GM23338 (cell line): ENCODE data around the gene CWC27. TPM values are rescaled to one million over a fixed set of nuclear protein-coding genes. Genes with fewer than 3 reads are reported as not detected.

Experiments
- ATAC-seq: fragments of 200-7000 bp; cut with Tn5 transposase; 3 replicates; pipeline ENCODE4 v1.9.1; 2020
- DNase-seq: peaks from one replicate; pipeline ENCODE4 v3.0.0-alpha.2; 2015; ENCODE audit warnings: low spot score
- H2AFZ ChIP-seq: fragments of 200-600 bp; sonication (generic); 2 replicates; pipeline ENCODE4 v1.8.0; 2016; ENCODE audit warnings: antibody characterized with exemption, mild to moderate bottlenecking, moderate library complexity
- H3F3A ChIP-seq: fragments of 200-600 bp; sonication (generic); replicated peaks from 2 replicates; pipeline ENCODE4 v1.8.0; 2017; ENCODE audit warnings: antibody characterized with exemption, mixed run types, low read depth
- H3K27ac ChIP-seq: fragments of 200-600 bp; sonication (generic); 2 replicates; pipeline ENCODE4 v1.6.1; 2016; ENCODE audit warnings: low read depth
- H3K27me3 ChIP-seq: fragments of 200-600 bp; sonication (generic); 2 replicates; pipeline ENCODE4 v1.8.0; 2016; ENCODE audit warnings: mild to moderate bottlenecking, mixed run types, moderate library complexity; ENCODE audit not compliant: insufficient read depth
- H3K36me3 ChIP-seq: fragments of 200-600 bp; sonication (generic); 2 replicates; pipeline ENCODE4 v1.8.0; 2016; ENCODE audit warnings: mild to moderate bottlenecking; ENCODE audit not compliant: insufficient read depth
- H3K4me1 ChIP-seq: fragments of 200-600 bp; sonication (generic); 2 replicates; pipeline ENCODE4 v1.8.0; 2016; ENCODE audit warnings: mild to moderate bottlenecking, moderate library complexity; ENCODE audit not compliant: insufficient read depth
- H3K4me2 ChIP-seq: fragments of 200-600 bp; sonication (generic); 2 replicates; pipeline ENCODE4 v1.7.1; 2017; ENCODE audit warnings: mixed run types
- H3K4me3 ChIP-seq: fragments of 200-600 bp; sonication (generic); 2 replicates; pipeline ENCODE4 v1.6.1; 2016; ENCODE audit warnings: mixed run types
- H3K79me2 ChIP-seq: fragments of 200-600 bp; sonication (generic); replicated peaks from 2 replicates; pipeline ENCODE4 v1.8.0; 2017; ENCODE audit warnings: mild to moderate bottlenecking; ENCODE audit not compliant: insufficient read depth
- H3K9me2 ChIP-seq: fragments of 200-600 bp; sonication (generic); 2 replicates; pipeline ENCODE4 v1.8.0; 2017; ENCODE audit not compliant: insufficient read depth
- H4K20me1 ChIP-seq: fragments of 200-600 bp; sonication (generic); replicated peaks from 2 replicates; pipeline ENCODE4 v1.8.0; 2017; ENCODE audit warnings: mild to moderate bottlenecking; ENCODE audit not compliant: insufficient read depth
- H3K27ac Mint-ChIP-seq: 2 replicates; pipeline ENCODE4 v1.8.0; 2020; ENCODE audit warnings: inconsistent platforms, mild to moderate bottlenecking, moderate library complexity, mixed read lengths
- H3K27me3 Mint-ChIP-seq: 3 replicates; pipeline ENCODE4 v1.8.0; 2022; ENCODE audit warnings: low read depth, mild to moderate bottlenecking, moderate library complexity, mixed read lengths, inconsistent platforms; ENCODE audit not compliant: insufficient read depth, poor library complexity
- H3K36me3 Mint-ChIP-seq: 3 replicates; pipeline ENCODE4 v1.8.0; 2021; ENCODE audit warnings: low read depth, mild to moderate bottlenecking, inconsistent platforms, moderate library complexity, mixed read lengths
- H3K4me1 Mint-ChIP-seq: 3 replicates; pipeline ENCODE4 v1.8.0; 2020; ENCODE audit warnings: mild to moderate bottlenecking, inconsistent platforms, mixed read lengths
- H3K4me3 Mint-ChIP-seq: 3 replicates; pipeline ENCODE4 v1.8.0; 2021; ENCODE audit warnings: moderate library complexity, mild to moderate bottlenecking, inconsistent platforms, mixed read lengths
- H3K9me3 Mint-ChIP-seq: 3 replicates; pipeline ENCODE4 v1.8.0; 2020; ENCODE audit warnings: moderate library complexity, mild to moderate bottlenecking, inconsistent platforms, mixed read lengths
- CREB1 ChIP-seq: fragments of 250-450 bp; sonication (Bioruptor Pico); IDR thresholded peaks from 2 replicates; pipeline ENCODE4 v1.5.0; 2020; ENCODE audit warnings: low read depth, mild to moderate bottlenecking, moderate library complexity
- EZH2phosphoT487 ChIP-seq: fragments of 200-600 bp; sonication (generic); IDR thresholded peaks from one replicate; pipeline ENCODE4 v1.8.1; 2018; ENCODE audit warnings: antibody characterized with exemption; ENCODE audit not compliant: unreplicated experiment
- JUNB ChIP-seq: IDR thresholded peaks from one replicate; pipeline ENCODE4 v1.6.1; 2016; ENCODE audit warnings: antibody characterized with exemption; ENCODE audit not compliant: unreplicated experiment
- NANOG ChIP-seq: IDR thresholded peaks from 2 replicates; pipeline ENCODE4 v1.6.1; 2016; ENCODE audit warnings: antibody characterized with exemption, borderline replicate concordance
- POLR2AphosphoS5 ChIP-seq: IDR thresholded peaks from 2 replicates; pipeline ENCODE4 v1.6.1; 2016; ENCODE audit warnings: antibody characterized with exemption, low read depth
- STAT1 ChIP-seq: IDR thresholded peaks from one replicate; pipeline ENCODE4 v1.6.1; 2016; ENCODE audit warnings: antibody characterized with exemption; ENCODE audit not compliant: unreplicated experiment
- ZNF331 ChIP-seq: fragments of 250-450 bp; sonication (Bioruptor Pico); IDR thresholded peaks from 2 replicates; pipeline ENCODE4 v1.5.0; 2020; ENCODE audit warnings: low read depth, mild to moderate bottlenecking, moderate library complexity
- polyA plus RNA-seq: library from polyadenylated mRNA; unstranded; fragments of >200 nt; fragmentation: Nextera tagmentation; extraction: Ambion mirVana; gene quantifications from 2 replicates; pipeline ENCODE4 v1.2.1, GENCODE V29; 2016
- total RNA-seq: library from RNA; depleted of rRNA; stranded (reverse); fragments of >200 nt; shearing (Covaris generic); gene quantifications from 2 replicates; pipeline ENCODE4 v1.2.3, GENCODE V29; 2014
- TF ChIP-seq, protein P1 (sequence below): IDR thresholded peaks from 2 replicates; pipeline ENCODE4 v1.6.1; 2016; ENCODE audit warnings: antibody characterized with exemption
- TF ChIP-seq, protein P2 (sequence below): IDR thresholded peaks from one replicate; pipeline ENCODE4 v1.6.1; 2018; ENCODE audit warnings: antibody characterized with exemption; ENCODE audit not compliant: unreplicated experiment
- TF ChIP-seq, protein P3 (sequence below): fragments of 250-450 bp; sonication (Bioruptor Pico); IDR thresholded peaks from 2 replicates; pipeline ENCODE4 v1.5.0; 2020; ENCODE audit warnings: mild to moderate bottlenecking, moderate library complexity

Gene CWC27
- total and polyA plus RNA-seq, 2 experiments from 2014 or later, result 27.7 to 115 TPM

DNA sequence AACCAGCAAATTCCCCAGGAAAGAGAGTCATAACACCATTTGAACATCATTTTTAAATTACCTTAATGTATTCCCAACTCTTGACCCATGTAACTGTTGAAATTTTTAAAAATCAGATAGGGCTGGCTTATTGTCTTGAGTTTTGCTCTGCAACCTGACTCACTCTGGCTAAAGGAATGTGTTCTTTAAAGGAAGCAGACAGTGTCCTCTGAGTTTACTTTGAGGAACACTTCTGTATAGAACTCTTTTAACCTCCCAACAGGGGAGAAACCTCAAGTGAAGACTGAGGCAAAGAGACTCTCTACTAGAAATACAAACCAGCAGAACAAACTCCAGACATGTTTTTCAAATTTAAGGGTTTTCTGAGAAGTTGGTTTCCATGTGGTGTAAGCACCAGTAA, 248.9 kb downstream of the CWC27 start (continued):
- TF ChIP-seq STAT1 (no peak), ZNF331 (no peak), NANOG (no peak), EZH2phosphoT487 (no peak)
- TF ChIP-seq, protein P1, sequence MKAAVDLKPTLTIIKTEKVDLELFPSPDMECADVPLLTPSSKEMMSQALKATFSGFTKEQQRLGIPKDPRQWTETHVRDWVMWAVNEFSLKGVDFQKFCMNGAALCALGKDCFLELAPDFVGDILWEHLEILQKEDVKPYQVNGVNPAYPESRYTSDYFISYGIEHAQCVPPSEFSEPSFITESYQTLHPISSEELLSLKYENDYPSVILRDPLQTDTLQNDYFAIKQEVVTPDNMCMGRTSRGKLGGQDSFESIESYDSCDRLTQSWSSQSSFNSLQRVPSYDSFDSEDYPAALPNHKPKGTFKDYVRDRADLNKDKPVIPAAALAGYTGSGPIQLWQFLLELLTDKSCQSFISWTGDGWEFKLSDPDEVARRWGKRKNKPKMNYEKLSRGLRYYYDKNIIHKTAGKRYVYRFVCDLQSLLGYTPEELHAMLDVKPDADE, result no peak
- TF ChIP-seq, protein P2, sequence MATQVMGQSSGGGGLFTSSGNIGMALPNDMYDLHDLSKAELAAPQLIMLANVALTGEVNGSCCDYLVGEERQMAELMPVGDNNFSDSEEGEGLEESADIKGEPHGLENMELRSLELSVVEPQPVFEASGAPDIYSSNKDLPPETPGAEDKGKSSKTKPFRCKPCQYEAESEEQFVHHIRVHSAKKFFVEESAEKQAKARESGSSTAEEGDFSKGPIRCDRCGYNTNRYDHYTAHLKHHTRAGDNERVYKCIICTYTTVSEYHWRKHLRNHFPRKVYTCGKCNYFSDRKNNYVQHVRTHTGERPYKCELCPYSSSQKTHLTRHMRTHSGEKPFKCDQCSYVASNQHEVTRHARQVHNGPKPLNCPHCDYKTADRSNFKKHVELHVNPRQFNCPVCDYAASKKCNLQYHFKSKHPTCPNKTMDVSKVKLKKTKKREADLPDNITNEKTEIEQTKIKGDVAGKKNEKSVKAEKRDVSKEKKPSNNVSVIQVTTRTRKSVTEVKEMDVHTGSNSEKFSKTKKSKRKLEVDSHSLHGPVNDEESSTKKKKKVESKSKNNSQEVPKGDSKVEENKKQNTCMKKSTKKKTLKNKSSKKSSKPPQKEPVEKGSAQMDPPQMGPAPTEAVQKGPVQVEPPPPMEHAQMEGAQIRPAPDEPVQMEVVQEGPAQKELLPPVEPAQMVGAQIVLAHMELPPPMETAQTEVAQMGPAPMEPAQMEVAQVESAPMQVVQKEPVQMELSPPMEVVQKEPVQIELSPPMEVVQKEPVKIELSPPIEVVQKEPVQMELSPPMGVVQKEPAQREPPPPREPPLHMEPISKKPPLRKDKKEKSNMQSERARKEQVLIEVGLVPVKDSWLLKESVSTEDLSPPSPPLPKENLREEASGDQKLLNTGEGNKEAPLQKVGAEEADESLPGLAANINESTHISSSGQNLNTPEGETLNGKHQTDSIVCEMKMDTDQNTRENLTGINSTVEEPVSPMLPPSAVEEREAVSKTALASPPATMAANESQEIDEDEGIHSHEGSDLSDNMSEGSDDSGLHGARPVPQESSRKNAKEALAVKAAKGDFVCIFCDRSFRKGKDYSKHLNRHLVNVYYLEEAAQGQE, result no peak

DNA sequence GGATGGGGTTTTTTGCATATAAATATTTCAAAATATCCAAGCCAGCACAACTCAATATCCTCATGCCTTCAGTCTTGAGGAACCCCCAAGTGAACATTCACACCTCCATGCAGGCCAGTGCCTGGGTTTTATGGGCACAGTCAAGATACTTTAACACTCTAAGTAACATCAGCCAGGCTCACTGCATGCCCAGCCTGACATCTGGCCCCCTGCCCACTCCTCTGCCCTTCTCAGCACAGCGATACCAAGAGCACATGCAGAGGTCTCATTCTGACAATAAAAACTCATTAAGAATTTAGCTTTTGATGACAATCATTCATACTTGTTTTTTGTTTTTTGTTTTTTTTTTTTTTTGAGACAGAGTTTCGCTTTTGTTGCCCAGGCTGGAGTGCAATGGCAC, 250.0 kb downstream of the CWC27 start:
- no peak overlapping the region for H3K4me2 ChIP-seq
- no peaks in the 10 kb centered on the region for H3K27me3 ChIP-seq
- Mint-ChIP-seq H3K27ac (no peak overlapping the region), H3K4me3 (no peak overlapping the region), H3K9me3 (no peaks in the 10 kb centered on the region), H3K27me3 (no peaks in the 10 kb centered on the region), H3K4me1 (no peaks in the 10 kb centered on the region; the same call in 2 of the 3 replicates), H3K36me3 (no peaks in the 10 kb centered on the region)
- ATAC-seq (no peak), DNase-seq (no peak)
- H3K4me3 ChIP-seq, result no peak overlapping the region
- H3K9me2 ChIP-seq, result no peaks in the 10 kb centered on the region
- no peak overlapping the region for H3K27ac ChIP-seq
- no peaks in the 10 kb centered on the region for H3K36me3 ChIP-seq
- no peaks in the 10 kb centered on the region for H4K20me1 ChIP-seq
- no peaks in the 10 kb centered on the region for H3K79me2 ChIP-seq
- H3K4me1 ChIP-seq, result no peaks in the 10 kb centered on the region; the same call in 1 of the 2 replicates
- H2AFZ ChIP-seq, result no peak overlapping the region
- H3F3A ChIP-seq, result no peaks in the 10 kb centered on the region
- TF ChIP-seq POLR2AphosphoS5 (no peak), CREB1 (CRISPR knock-in tag) (no peak), JUNB (no peak), EZH2phosphoT487 (no peak)
- TF ChIP-seq, protein P1, result no peak
- TF ChIP-seq, protein P2, result no peak
- TF ChIP-seq, protein P3, sequence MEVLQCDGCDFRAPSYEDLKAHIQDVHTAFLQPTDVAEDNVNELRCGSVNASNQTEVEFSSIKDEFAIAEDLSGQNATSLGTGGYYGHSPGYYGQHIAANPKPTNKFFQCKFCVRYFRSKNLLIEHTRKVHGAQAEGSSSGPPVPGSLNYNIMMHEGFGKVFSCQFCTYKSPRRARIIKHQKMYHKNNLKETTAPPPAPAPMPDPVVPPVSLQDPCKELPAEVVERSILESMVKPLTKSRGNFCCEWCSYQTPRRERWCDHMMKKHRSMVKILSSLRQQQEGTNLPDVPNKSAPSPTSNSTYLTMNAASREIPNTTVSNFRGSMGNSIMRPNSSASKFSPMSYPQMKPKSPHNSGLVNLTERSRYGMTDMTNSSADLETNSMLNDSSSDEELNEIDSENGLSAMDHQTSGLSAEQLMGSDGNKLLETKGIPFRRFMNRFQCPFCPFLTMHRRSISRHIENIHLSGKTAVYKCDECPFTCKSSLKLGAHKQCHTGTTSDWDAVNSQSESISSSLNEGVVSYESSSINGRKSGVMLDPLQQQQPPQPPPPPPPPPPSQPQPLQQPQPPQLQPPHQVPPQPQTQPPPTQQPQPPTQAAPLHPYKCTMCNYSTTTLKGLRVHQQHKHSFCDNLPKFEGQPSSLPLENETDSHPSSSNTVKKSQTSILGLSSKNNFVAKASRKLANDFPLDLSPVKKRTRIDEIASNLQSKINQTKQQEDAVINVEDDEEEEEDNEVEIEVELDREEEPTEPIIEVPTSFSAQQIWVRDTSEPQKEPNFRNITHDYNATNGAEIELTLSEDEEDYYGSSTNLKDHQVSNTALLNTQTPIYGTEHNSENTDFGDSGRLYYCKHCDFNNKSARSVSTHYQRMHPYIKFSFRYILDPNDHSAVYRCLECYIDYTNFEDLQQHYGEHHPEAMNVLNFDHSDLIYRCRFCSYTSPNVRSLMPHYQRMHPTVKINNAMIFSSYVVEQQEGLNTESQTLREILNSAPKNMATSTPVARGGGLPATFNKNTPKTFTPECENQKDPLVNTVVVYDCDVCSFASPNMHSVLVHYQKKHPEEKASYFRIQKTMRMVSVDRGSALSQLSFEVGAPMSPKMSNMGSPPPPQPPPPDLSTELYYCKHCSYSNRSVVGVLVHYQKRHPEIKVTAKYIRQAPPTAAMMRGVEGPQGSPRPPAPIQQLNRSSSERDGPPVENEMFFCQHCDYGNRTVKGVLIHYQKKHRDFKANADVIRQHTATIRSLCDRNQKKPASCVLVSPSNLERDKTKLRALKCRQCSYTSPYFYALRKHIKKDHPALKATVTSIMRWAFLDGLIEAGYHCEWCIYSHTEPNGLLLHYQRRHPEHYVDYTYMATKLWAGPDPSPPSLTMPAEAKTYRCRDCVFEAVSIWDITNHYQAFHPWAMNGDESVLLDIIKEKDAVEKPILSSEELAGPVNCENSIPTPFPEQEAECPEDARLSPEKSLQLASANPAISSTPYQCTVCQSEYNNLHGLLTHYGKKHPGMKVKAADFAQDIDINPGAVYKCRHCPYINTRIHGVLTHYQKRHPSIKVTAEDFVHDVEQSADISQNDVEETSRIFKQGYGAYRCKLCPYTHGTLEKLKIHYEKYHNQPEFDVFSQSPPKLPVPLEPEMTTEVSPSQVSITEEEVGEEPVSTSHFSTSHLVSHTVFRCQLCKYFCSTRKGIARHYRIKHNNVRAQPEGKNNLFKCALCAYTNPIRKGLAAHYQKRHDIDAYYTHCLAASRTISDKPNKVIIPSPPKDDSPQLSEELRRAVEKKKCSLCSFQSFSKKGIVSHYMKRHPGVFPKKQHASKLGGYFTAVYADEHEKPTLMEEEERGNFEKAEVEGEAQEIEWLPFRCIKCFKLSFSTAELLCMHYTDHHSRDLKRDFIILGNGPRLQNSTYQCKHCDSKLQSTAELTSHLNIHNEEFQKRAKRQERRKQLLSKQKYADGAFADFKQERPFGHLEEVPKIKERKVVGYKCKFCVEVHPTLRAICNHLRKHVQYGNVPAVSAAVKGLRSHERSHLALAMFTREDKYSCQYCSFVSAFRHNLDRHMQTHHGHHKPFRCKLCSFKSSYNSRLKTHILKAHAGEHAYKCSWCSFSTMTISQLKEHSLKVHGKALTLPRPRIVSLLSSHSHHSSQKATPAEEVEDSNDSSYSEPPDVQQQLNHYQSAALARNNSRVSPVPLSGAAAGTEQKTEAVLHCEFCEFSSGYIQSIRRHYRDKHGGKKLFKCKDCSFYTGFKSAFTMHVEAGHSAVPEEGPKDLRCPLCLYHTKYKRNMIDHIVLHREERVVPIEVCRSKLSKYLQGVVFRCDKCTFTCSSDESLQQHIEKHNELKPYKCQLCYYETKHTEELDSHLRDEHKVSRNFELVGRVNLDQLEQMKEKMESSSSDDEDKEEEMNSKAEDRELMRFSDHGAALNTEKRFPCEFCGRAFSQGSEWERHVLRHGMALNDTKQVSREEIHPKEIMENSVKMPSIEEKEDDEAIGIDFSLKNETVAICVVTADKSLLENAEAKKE (CRISPR knock-in tag), result no peak
